ENCODE data around the gene PTGFRN. TPM values are rescaled to one million over a fixed set of nuclear protein-coding genes. Genes with fewer than 3 reads are reported as not detected.

The PTGFRN gene
- total RNA-seq, 1 experiment from 2014 or later: 60.6 TPM

GRCh38 chr1:116945996-116946395 is 36.3 kb downstream of the PTGFRN start:
- no peak for DNase-seq (ENCODE audit: low read depth, low spot score)
- intact Hi-C loops (cut with micrococcal nuclease): loop anchor here (5.0 kb wide), 1 partner anchor 91 kb away; no protein-coding TSS in a partner anchor
- TF ChIP-seq FOSL1 (IDR thresholded peaks at IDR 0.05; ENCODE audit: low read depth) (no peak), TCF7L2 (IDR thresholded peaks at IDR 0.05; ENCODE audit: borderline replicate concordance, extremely low read depth, insufficient read depth, insufficient read length) (no peak), SIN3A (IDR thresholded peaks at IDR 0.05; ENCODE audit: low read depth) (no peak), POLR2AphosphoS5 (IDR thresholded peaks at IDR 0.05; ENCODE audit: low read depth, low read length) (no peak)
- TF ChIP-seq, protein P1, sequence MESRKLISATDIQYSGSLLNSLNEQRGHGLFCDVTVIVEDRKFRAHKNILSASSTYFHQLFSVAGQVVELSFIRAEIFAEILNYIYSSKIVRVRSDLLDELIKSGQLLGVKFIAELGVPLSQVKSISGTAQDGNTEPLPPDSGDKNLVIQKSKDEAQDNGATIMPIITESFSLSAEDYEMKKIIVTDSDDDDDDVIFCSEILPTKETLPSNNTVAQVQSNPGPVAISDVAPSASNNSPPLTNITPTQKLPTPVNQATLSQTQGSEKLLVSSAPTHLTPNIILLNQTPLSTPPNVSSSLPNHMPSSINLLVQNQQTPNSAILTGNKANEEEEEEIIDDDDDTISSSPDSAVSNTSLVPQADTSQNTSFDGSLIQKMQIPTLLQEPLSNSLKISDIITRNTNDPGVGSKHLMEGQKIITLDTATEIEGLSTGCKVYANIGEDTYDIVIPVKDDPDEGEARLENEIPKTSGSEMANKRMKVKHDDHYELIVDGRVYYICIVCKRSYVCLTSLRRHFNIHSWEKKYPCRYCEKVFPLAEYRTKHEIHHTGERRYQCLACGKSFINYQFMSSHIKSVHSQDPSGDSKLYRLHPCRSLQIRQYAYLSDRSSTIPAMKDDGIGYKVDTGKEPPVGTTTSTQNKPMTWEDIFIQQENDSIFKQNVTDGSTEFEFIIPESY (IDR thresholded peaks at IDR 0.05; ENCODE audit: extremely low read depth, insufficient replicate concordance, low read length): no peak
- no peak overlapping the region for H3K4me3 ChIP-seq (replicated peaks in 1 of 2; ENCODE audit: low read depth in 1 of 2, low read length in 2 of 2)
- no peak overlapping the region for H2AFZ ChIP-seq (ENCODE audit: low read depth, low read length, poor library complexity, severe bottlenecking)
- POLR2A ChIA-PET: no interaction called here
- no peak overlapping the region for H3K4me2 ChIP-seq (ENCODE audit: low read length)
- RAD21 ChIA-PET (ENCODE audit: low non-redundant PET in 1 of 2, low total read pairs in 2 of 2, uncharacterized antibody in 2 of 2, unreplicated experiment in 2 of 2): no interaction called here
- no peaks in the 10 kb centered on the region for H3K27me3 ChIP-seq (ENCODE audit: insufficient read depth, low read length)
- no peaks in the 10 kb centered on the region for H3K9me3 ChIP-seq (ENCODE audit: control insufficient read depth in 1 of 2, insufficient read depth in 1 of 2, low read depth in 1 of 2, low read length in 2 of 2)
- CTCF ChIA-PET: interaction anchor here (1.4 kb wide), 1 partner anchor 11 kb away, joined by 4 read pairs; no protein-coding TSS in a partner anchor
- no peaks in the 10 kb centered on the region for H4K20me1 ChIP-seq (ENCODE audit: insufficient read depth)
- peaks cover 4 to 5% of the 10 kb centered on the region in 2 experiments; a peak in 2 of 4 replicates for H3K36me3 ChIP-seq (ENCODE audit: control insufficient read depth in 1 of 2, insufficient read depth in 2 of 2, low read length in 2 of 2)
- ATAC-seq: no peak
- no peaks in the 10 kb centered on the region for H3K79me2 ChIP-seq (ENCODE audit: insufficient read depth, low read length)
- H3K4me1 ChIP-seq (ENCODE audit: control insufficient read depth in 1 of 2, insufficient read depth in 2 of 2, low read length in 2 of 2): no peaks in the 10 kb centered on the region
- BruUV-seq (replicated peaks): no TSS peak
- no peak overlapping the region for H3K27ac ChIP-seq (ENCODE audit: low read depth, low read length)
- H3K9me2 ChIP-seq (ENCODE audit: insufficient read depth): no peaks in the 10 kb centered on the region
- H3K9ac ChIP-seq (ENCODE audit: low read length): no peak overlapping the region

GRCh38 chr1:116947092-116947860 is 37.6 kb downstream of the PTGFRN start:
- Histone ChIP-seq H3K4me2 (ENCODE audit: low read length) (no peak overlapping the region), H3K36me3 (ENCODE audit: control insufficient read depth in 1 of 2, insufficient read depth in 2 of 2, low read length in 2 of 2) (peaks cover 0 to 5% of the 10 kb centered on the region in 2 experiments; a peak in 2 of 4 replicates), H3K79me2 (ENCODE audit: insufficient read depth, low read length) (no peaks in the 10 kb centered on the region), H3K9me3 (ENCODE audit: control insufficient read depth in 1 of 2, insufficient read depth in 1 of 2, low read depth in 1 of 2, low read length in 2 of 2) (no peaks in the 10 kb centered on the region), H2AFZ (ENCODE audit: low read depth, low read length, poor library complexity, severe bottlenecking) (no peak overlapping the region), H3K27me3 (ENCODE audit: insufficient read depth, low read length) (no peaks in the 10 kb centered on the region), H3K9me2 (ENCODE audit: insufficient read depth) (no peaks in the 10 kb centered on the region), H3K9ac (ENCODE audit: low read length) (no peak overlapping the region), H3K4me1 (ENCODE audit: control insufficient read depth in 1 of 2, insufficient read depth in 2 of 2, low read length in 2 of 2) (no peaks in the 10 kb centered on the region), H3K4me3 (replicated peaks in 1 of 2; ENCODE audit: low read depth in 1 of 2, low read length in 2 of 2) (no peak overlapping the region), H3K27ac (ENCODE audit: low read depth, low read length) (no peak overlapping the region), H4K20me1 (ENCODE audit: insufficient read depth) (no peaks in the 10 kb centered on the region)
- ATAC-seq: no peak
- POLR2A ChIA-PET: no interaction called here
- RAD21 ChIA-PET (ENCODE audit: low non-redundant PET in 1 of 2, low total read pairs in 2 of 2, uncharacterized antibody in 2 of 2, unreplicated experiment in 2 of 2): no interaction called here
- no TSS peak for BruUV-seq (replicated peaks)
- DNase-seq (ENCODE audit: low read depth, low spot score): no peak
- CTCF ChIA-PET: interaction anchor here (1.4 kb wide), 1 partner anchor 12 kb away, joined by 4 read pairs; no protein-coding TSS in a partner anchor
- intact Hi-C loops (cut with micrococcal nuclease): loop anchor here (5.0 kb wide), 1 partner anchor 90 kb away; no protein-coding TSS in a partner anchor
- no peak for TF ChIP-seq ZNF274 (IDR thresholded peaks at IDR 0.05; ENCODE audit: low read depth, low read length)
- no peak for TF ChIP-seq ZFX (IDR thresholded peaks at IDR 0.05)
- no peak for TF ChIP-seq JUND (IDR thresholded peaks at IDR 0.05)
- TF ChIP-seq TCF7L2 (IDR thresholded peaks at IDR 0.05; ENCODE audit: borderline replicate concordance, extremely low read depth, insufficient read depth, insufficient read length): no peak
- TF ChIP-seq MAX (IDR thresholded peaks at IDR 0.05): no peak
- TF ChIP-seq RAD21 (IDR thresholded peaks at IDR 0.05; ENCODE audit: low read depth): no peak
- no peak for TF ChIP-seq ELF1 (IDR thresholded peaks at IDR 0.05; ENCODE audit: borderline replicate concordance, low read depth)
- no peak for TF ChIP-seq EZH2 (IDR thresholded peaks at IDR 0.05)
- TF ChIP-seq ATF3 (IDR thresholded peaks at IDR 0.05): no peak
- TF ChIP-seq, protein P1 (IDR thresholded peaks at IDR 0.05; ENCODE audit: extremely low read depth, insufficient replicate concordance, low read length): no peak
- no peak for TF ChIP-seq SIN3A (IDR thresholded peaks at IDR 0.05; ENCODE audit: low read depth)
- no peak for TF ChIP-seq SP1 (IDR thresholded peaks at IDR 0.05; ENCODE audit: low read depth)

Measured in HCT116 (cell line).